GM12878 (cell line): ENCODE results near the gene CCNL1. TPM values are rescaled to one million over a fixed set of nuclear protein-coding genes. Genes with fewer than 3 reads are reported as not detected.

Source experiments
- CBX5 ChIP-seq: sonication (generic); IDR thresholded peaks from 2 replicates; pipeline ENCODE4 v1.6.1; 2016; ENCODE audit warnings: low read depth, moderate library complexity, mild to moderate bottlenecking, inconsistent platforms
- DPF2 ChIP-seq: fragments of 450-650 bp; IDR thresholded peaks from 2 replicates; pipeline ENCODE4 v1.6.1; 2017; ENCODE audit warnings: mild to moderate bottlenecking
- ETV6 ChIP-seq, 2 experiments: fragments of 450-650 bp in 1 of 2; IDR thresholded peaks in 1 of 2; conservative IDR thresholded peaks in 1 of 2; 2 replicates each; pipeline ENCODE4 v1.6.1; 2014; ENCODE audit warnings: antibody characterized with exemption in 1 of 2, borderline replicate concordance in 1 of 2, low read depth in 1 of 2, mild to moderate bottlenecking in 1 of 2, moderate library complexity in 1 of 2
- NRF1 ChIP-seq: conservative IDR thresholded peaks from 2 replicates; pipeline ENCODE4 v1.6.1; 2011; ENCODE audit warnings: mild to moderate bottlenecking, low read depth, low read length, improper control_type of control experiment
- SUPT20H ChIP-seq: IDR thresholded peaks from 2 replicates; pipeline ENCODE4 v1.6.1; 2011; ENCODE audit warnings: low read depth, mild to moderate bottlenecking, low read length, moderate library complexity, borderline replicate concordance; ENCODE audit not compliant: control insufficient read depth
- TCF3 ChIP-seq: IDR thresholded peaks from 2 replicates; pipeline ENCODE4 v1.6.1; 2012; ENCODE audit warnings: low read depth, mild to moderate bottlenecking, low read length, borderline replicate concordance; ENCODE audit not compliant: insufficient read depth
- polyA plus RNA-seq, 11 experiments: library from polyadenylated mRNA; depleted of rRNA in 4 of 11; unstranded in 6 of 11; stranded (reverse) in 5 of 11; fragments of >200 nt; fragmentation: Nextera tagmentation in 4 of 11; fragmentation: Illumina TruSeq in 1 of 11; extraction: Ambion mirVana in 4 of 11; extraction: Trizol in 1 of 11; gene quantifications; 1 replicate in 1 of 11; 2 replicates in 10 of 11; pipeline versions ENCODE4 v1.2.1 to v1.2.3, GENCODE V29; 2011 to 2016; ENCODE audit warnings: inconsistent platforms in 2 of 11, missing spikeins in 2 of 11, low read depth in 1 of 11
- total RNA-seq, 4 experiments: library from RNA; depleted of rRNA in 3 of 4; stranded (reverse); fragments of >200 nt in 3 of 4; fragmentation: Illumina TruSeq in 1 of 4; extraction: Trizol in 1 of 4; gene quantifications; 2 replicates each; pipeline versions ENCODE4 v1.2.1 to v1.2.3, GENCODE V29; 2013 to 2021
- TF ChIP-seq, protein P1 (sequence below): IDR thresholded peaks from 2 replicates; pipeline ENCODE4 v1.6.1; 2012; ENCODE audit warnings: improper control_type of control experiment, low read depth, low read length; ENCODE audit not compliant: insufficient replicate concordance
- TF ChIP-seq, protein P2 (sequence below): fragments of 450-650 bp; IDR thresholded peaks from 2 replicates; pipeline ENCODE4 v1.6.1; 2017; ENCODE audit warnings: borderline replicate concordance

The CCNL1 gene
- total and polyA plus RNA-seq, 10 of the 15 experiments (the other 5 are each of a cell fraction or from before 2014, with no cell fraction given): 22.2 to 174 (median 115) TPM

DNA sequence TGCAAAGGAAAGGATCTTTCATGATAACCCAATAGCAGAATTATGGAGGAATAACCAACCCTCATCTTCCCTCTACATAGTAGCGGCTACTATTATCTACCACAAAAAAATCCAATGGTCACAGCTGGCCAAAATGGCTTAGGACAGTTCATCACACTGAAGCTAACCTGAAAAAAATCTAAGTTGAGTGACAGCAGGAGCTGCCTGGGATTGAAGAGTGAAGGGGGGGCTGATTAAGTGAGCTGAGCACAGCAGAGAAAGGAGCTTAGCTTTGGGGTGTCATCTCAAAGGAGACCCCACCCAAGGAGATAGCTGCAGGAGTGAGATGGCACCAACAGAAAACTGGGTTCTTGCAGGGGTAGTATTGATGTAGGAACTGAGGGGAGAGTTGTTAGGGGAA lies 33.6 kb downstream of the CCNL1 start (continued):
- TF ChIP-seq, protein P1, sequence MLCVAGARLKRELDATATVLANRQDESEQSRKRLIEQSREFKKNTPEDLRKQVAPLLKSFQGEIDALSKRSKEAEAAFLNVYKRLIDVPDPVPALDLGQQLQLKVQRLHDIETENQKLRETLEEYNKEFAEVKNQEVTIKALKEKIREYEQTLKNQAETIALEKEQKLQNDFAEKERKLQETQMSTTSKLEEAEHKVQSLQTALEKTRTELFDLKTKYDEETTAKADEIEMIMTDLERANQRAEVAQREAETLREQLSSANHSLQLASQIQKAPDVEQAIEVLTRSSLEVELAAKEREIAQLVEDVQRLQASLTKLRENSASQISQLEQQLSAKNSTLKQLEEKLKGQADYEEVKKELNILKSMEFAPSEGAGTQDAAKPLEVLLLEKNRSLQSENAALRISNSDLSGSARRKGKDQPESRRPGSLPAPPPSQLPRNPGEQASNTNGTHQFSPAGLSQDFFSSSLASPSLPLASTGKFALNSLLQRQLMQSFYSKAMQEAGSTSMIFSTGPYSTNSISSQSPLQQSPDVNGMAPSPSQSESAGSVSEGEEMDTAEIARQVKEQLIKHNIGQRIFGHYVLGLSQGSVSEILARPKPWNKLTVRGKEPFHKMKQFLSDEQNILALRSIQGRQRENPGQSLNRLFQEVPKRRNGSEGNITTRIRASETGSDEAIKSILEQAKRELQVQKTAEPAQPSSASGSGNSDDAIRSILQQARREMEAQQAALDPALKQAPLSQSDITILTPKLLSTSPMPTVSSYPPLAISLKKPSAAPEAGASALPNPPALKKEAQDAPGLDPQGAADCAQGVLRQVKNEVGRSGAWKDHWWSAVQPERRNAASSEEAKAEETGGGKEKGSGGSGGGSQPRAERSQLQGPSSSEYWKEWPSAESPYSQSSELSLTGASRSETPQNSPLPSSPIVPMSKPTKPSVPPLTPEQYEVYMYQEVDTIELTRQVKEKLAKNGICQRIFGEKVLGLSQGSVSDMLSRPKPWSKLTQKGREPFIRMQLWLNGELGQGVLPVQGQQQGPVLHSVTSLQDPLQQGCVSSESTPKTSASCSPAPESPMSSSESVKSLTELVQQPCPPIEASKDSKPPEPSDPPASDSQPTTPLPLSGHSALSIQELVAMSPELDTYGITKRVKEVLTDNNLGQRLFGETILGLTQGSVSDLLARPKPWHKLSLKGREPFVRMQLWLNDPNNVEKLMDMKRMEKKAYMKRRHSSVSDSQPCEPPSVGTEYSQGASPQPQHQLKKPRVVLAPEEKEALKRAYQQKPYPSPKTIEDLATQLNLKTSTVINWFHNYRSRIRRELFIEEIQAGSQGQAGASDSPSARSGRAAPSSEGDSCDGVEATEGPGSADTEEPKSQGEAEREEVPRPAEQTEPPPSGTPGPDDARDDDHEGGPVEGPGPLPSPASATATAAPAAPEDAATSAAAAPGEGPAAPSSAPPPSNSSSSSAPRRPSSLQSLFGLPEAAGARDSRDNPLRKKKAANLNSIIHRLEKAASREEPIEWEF: no peak
- TF ChIP-seq TCF3: no peak
- no peak for TF ChIP-seq SUPT20H
- no peak for TF ChIP-seq NRF1
- no peak for TF ChIP-seq ETV6 (conservative IDR thresholded peaks at IDR 0.05 in 1 of 2, IDR thresholded peaks at IDR 0.05 in 1 of 2; ENCODE audit: borderline replicate concordance in 1 of 2, low read depth in 1 of 2)
- no peak for TF ChIP-seq CBX5
- TF ChIP-seq, protein P2, sequence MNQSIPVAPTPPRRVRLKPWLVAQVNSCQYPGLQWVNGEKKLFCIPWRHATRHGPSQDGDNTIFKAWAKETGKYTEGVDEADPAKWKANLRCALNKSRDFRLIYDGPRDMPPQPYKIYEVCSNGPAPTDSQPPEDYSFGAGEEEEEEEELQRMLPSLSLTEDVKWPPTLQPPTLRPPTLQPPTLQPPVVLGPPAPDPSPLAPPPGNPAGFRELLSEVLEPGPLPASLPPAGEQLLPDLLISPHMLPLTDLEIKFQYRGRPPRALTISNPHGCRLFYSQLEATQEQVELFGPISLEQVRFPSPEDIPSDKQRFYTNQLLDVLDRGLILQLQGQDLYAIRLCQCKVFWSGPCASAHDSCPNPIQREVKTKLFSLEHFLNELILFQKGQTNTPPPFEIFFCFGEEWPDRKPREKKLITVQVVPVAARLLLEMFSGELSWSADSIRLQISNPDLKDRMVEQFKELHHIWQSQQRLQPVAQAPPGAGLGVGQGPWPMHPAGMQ: no peak
- no peak for TF ChIP-seq DPF2
